Limb (tissue), 2 donors: ENCODE data around the gene ISM1.
A peak's percentile ranks its signal among the peaks of the same experiment; 100 is the strongest.

Experiments
- DNase-seq, 2 donors: peaks; one replicate each; pipeline ENCODE4 v3.0.0-alpha.2; 2016; ENCODE audit errors: extremely low spot score in 2 of 2

The ISM1 gene

DNA sequence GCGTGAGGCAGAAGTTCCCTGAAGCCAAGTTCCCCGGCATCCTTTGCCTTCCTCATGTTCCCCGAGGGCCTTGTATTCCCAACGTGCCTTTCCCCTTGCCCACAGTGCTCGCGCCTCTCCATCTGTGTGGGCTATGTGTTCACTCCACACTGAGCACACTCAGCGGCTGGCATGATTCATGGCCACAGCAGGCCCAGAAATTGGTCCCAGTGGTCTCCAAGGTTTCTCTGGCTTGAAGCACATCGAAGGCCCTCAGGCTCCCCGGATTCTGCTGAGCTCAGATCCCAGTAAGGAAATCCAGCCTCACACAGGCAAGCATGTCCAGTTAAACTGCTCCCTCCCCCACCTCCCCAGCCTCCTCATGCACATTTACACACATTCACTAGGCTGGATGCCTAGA lies 123.6 kb downstream of the ISM1 start:
- no peak for DNase-seq

GRCh38 chr20:13348311-13349234 lies 127.5 kb downstream of the ISM1 start:
- peak in 1 of 2 donors; percentile 52 for DNase-seq

DNA sequence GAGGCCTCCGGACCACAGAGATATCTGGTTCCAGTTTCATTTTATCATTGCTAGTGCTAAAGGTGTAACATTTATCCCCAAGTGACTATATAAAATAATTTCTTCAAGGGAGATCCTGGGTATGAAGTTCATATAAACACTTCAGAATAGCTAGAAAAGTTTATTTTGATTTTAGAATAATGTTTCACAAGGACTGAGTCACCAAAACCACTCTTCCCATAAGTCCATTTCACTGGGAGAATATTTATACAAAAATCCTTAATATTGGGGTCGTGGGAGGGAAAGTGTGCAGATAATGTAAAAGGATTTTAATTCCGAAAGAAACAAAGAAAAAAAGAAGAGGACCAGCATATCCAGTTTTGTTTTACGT lies 128.1 kb downstream of the ISM1 start:
- DNase-seq: no peak
